ENCODE data around the gene SGMS1. TPM values are rescaled to one million over a fixed set of nuclear protein-coding genes. Genes with fewer than 3 reads are reported as not detected.
"Not testable (repeated sequence)": the region's sequence is repeated elsewhere in the genome, so short reads cannot be mapped to it uniquely, and the experiment has no call there.

SGMS1 gene
- polyA plus RNA-seq, 1 donor (not counting 4 experiments of a cell fraction or from before 2014, with no cell fraction given): 18.3 TPM

DNA sequence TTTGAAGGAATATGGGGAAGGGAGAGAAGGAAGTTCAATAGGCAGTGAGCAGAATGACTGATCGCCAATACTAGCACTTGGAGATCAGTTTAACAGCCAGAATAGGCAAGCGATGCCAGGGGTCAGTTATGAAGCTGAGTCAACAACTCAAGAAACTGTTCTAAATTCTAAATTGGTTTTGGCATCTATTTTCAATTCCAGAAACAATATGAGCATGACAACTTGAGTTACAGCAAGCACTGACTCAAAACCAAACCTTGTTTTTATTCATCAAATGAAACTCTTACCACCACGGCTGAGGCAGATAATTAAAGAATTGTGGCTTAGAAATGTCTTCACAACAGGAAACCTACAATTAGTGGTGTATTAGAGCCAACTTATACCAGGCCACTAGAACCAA lies 192.0 kb downstream of the SGMS1 start:
- Histone ChIP-seq H3K4me3 (ENCODE audit: control insufficient read depth in 2 of 3, extremely low read depth in 1 of 3, insufficient read depth in 2 of 3, low read depth in 1 of 3, low read length in 3 of 3) (no peak overlapping the region), H3K79me2 (ENCODE audit: control insufficient read depth, insufficient read depth, low read length) (no peaks in the 10 kb centered on the region), H3K9me3 (ENCODE audit: control insufficient read depth, low read depth, low read length) (no peaks in the 10 kb centered on the region), H3K9me1 (ENCODE audit: control insufficient read depth, extremely low read depth, insufficient read depth, low read length) (no peaks in the 10 kb centered on the region), H3K27ac (ENCODE audit: control insufficient read depth, insufficient read depth, low read length) (no peak overlapping the region), H4K20me1 (ENCODE audit: control insufficient read depth, extremely low read depth, insufficient read depth, low read length) (no peaks in the 10 kb centered on the region), H3K9ac (ENCODE audit: control insufficient read depth, extremely low read depth, insufficient read depth, low read length) (no peak overlapping the region), H2AFZ (ENCODE audit: control insufficient read depth, low read length) (no peak overlapping the region), H3K4me2 (ENCODE audit: control insufficient read depth, extremely low read depth, insufficient read depth, low read depth, low read length) (no peak overlapping the region), H3K4me1 (ENCODE audit: control insufficient read depth, extremely low read depth, insufficient read depth, low read length) (no peaks in the 10 kb centered on the region), H3K36me3 (ENCODE audit: control insufficient read depth in 2 of 2, extremely low read depth in 1 of 2, insufficient read depth in 2 of 2, low read length in 2 of 2) (no peaks in the 10 kb centered on the region), H3K27me3 (ENCODE audit: control insufficient read depth, extremely low read depth, insufficient read depth, low read length) (no peaks in the 10 kb centered on the region)
- DNase-seq (ENCODE audit: low read depth, low spot score) (no peak), FAIRE-seq (no peak)
- no peak for TF ChIP-seq EZH2 (IDR thresholded peaks at IDR 0.05; ENCODE audit: low read length)
- dilution Hi-C loops (cut with MboI; ENCODE audit: extremely low pct_ligation_motif_present, low sequenced_read_pairs): no loop called here

GRCh38 chr10:50431133-50431532 lies 192.6 kb downstream of the SGMS1 start:
- Histone ChIP-seq H3K4me2 (ENCODE audit: control insufficient read depth, extremely low read depth, insufficient read depth, low read depth, low read length) (no peak overlapping the region), H3K79me2 (ENCODE audit: control insufficient read depth, insufficient read depth, low read length) (no peaks in the 10 kb centered on the region), H3K9ac (ENCODE audit: control insufficient read depth, extremely low read depth, insufficient read depth, low read length) (no peak overlapping the region), H3K27me3 (ENCODE audit: control insufficient read depth, extremely low read depth, insufficient read depth, low read length) (no peaks in the 10 kb centered on the region), H2AFZ (ENCODE audit: control insufficient read depth, low read length) (no peak overlapping the region), H3K9me1 (ENCODE audit: control insufficient read depth, extremely low read depth, insufficient read depth, low read length) (no peaks in the 10 kb centered on the region), H4K20me1 (ENCODE audit: control insufficient read depth, extremely low read depth, insufficient read depth, low read length) (no peaks in the 10 kb centered on the region), H3K4me1 (ENCODE audit: control insufficient read depth, extremely low read depth, insufficient read depth, low read length) (no peaks in the 10 kb centered on the region), H3K36me3 (ENCODE audit: control insufficient read depth in 2 of 2, extremely low read depth in 1 of 2, insufficient read depth in 2 of 2, low read length in 2 of 2) (no peaks in the 10 kb centered on the region), H3K27ac (ENCODE audit: control insufficient read depth, insufficient read depth, low read length) (no peak overlapping the region), H3K9me3 (ENCODE audit: control insufficient read depth, low read depth, low read length) (no peaks in the 10 kb centered on the region), H3K4me3 (ENCODE audit: control insufficient read depth in 2 of 3, extremely low read depth in 1 of 3, insufficient read depth in 2 of 3, low read depth in 1 of 3, low read length in 3 of 3) (no peak overlapping the region)
- FAIRE-seq: peak; percentile 67
- no peak for DNase-seq (ENCODE audit: low read depth, low spot score)
- no peak for TF ChIP-seq EZH2 (IDR thresholded peaks at IDR 0.05; ENCODE audit: low read length)
- no peak for TF ChIP-seq CTCF (optimal IDR thresholded peaks at IDR 0.05 in 1 of 3, IDR thresholded peaks at IDR 0.05 in 1 of 3, conservative IDR thresholded peaks at IDR 0.05 in 1 of 3; ENCODE audit: extremely low read depth in 1 of 3, insufficient read depth in 2 of 3, low read length in 3 of 3)
- dilution Hi-C loops (cut with MboI; ENCODE audit: extremely low pct_ligation_motif_present, low sequenced_read_pairs): no loop called here

- TF ChIP-seq EZH2 (IDR thresholded peaks at IDR 0.05; ENCODE audit: low read length) (no peak), CTCF (optimal IDR thresholded peaks at IDR 0.05 in 1 of 3, IDR thresholded peaks at IDR 0.05 in 1 of 3, conservative IDR thresholded peaks at IDR 0.05 in 1 of 3; ENCODE audit: extremely low read depth in 1 of 3, insufficient read depth in 2 of 3, low read length in 3 of 3) (no peak)
- H3K4me3 ChIP-seq (ENCODE audit: control insufficient read depth in 2 of 3, extremely low read depth in 1 of 3, insufficient read depth in 2 of 3, low read depth in 1 of 3, low read length in 3 of 3): no peak overlapping the region
- H3K27ac ChIP-seq (ENCODE audit: control insufficient read depth, insufficient read depth, low read length): no peak overlapping the region
- H3K4me2 ChIP-seq (ENCODE audit: control insufficient read depth, extremely low read depth, insufficient read depth, low read depth, low read length): no peak overlapping the region
- no peak overlapping the region for H2AFZ ChIP-seq (ENCODE audit: control insufficient read depth, low read length)
- H3K27me3 ChIP-seq (ENCODE audit: control insufficient read depth, extremely low read depth, insufficient read depth, low read length): no peaks in the 10 kb centered on the region
- FAIRE-seq (no peak), DNase-seq (ENCODE audit: low read depth, low spot score) (no peak)
- no peaks in the 10 kb centered on the region for H3K9me1 ChIP-seq (ENCODE audit: control insufficient read depth, extremely low read depth, insufficient read depth, low read length)
- H3K79me2 ChIP-seq (ENCODE audit: control insufficient read depth, insufficient read depth, low read length): no peaks in the 10 kb centered on the region
- no peak overlapping the region for H3K9ac ChIP-seq (ENCODE audit: control insufficient read depth, extremely low read depth, insufficient read depth, low read length)
- H4K20me1 ChIP-seq (ENCODE audit: control insufficient read depth, extremely low read depth, insufficient read depth, low read length): no peaks in the 10 kb centered on the region
- no peaks in the 10 kb centered on the region for H3K36me3 ChIP-seq (ENCODE audit: control insufficient read depth in 2 of 2, extremely low read depth in 1 of 2, insufficient read depth in 2 of 2, low read length in 2 of 2)
- H3K4me1 ChIP-seq (ENCODE audit: control insufficient read depth, extremely low read depth, insufficient read depth, low read length): no peaks in the 10 kb centered on the region
- dilution Hi-C loops (cut with MboI; ENCODE audit: extremely low pct_ligation_motif_present, low sequenced_read_pairs): no loop called here
- no peaks in the 10 kb centered on the region for H3K9me3 ChIP-seq (ENCODE audit: control insufficient read depth, low read depth, low read length)
Observed at GRCh38 chr10:50426485-50426884, 197.3 kb downstream of the SGMS1 start.

DNA sequence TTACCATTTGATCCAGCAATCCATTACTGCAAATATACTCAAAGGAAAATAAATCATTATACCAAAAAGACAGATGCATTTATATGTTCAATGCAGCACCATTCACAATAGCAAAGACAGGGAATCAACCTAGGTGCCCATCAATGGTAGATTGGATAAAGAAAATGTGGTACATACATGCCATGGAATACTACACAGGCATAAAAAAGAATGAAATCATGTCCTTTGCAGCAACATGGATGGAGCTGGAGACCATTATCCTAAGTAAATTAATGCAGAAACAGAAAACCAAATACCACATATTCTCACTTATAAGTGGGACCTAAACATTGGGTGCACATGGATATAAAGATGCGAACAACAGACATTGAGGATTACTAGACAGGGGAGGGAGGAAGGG lies 198.5 kb downstream of the SGMS1 start:
- not testable (repeated sequence) for H2AFZ ChIP-seq (ENCODE audit: control insufficient read depth, low read length)

More for the DNA sequence above, 198.5 kb downstream of the SGMS1 start:
- H3K4me3 ChIP-seq (ENCODE audit: control insufficient read depth in 2 of 3, extremely low read depth in 1 of 3, insufficient read depth in 2 of 3, low read depth in 1 of 3, low read length in 3 of 3); H3K9ac ChIP-seq (ENCODE audit: control insufficient read depth, extremely low read depth, insufficient read depth, low read length); DNase-seq (ENCODE audit: low read depth, low spot score); H3K27me3 ChIP-seq (ENCODE audit: control insufficient read depth, extremely low read depth, insufficient read depth, low read length); H4K20me1 ChIP-seq (ENCODE audit: control insufficient read depth, extremely low read depth, insufficient read depth, low read length); H3K4me1 ChIP-seq (ENCODE audit: control insufficient read depth, extremely low read depth, insufficient read depth, low read length); H3K27ac ChIP-seq (ENCODE audit: control insufficient read depth, insufficient read depth, low read length); FAIRE-seq; H3K9me1 ChIP-seq (ENCODE audit: control insufficient read depth, extremely low read depth, insufficient read depth, low read length); H3K79me2 ChIP-seq (ENCODE audit: control insufficient read depth, insufficient read depth, low read length); H3K36me3 ChIP-seq (ENCODE audit: control insufficient read depth in 2 of 2, extremely low read depth in 1 of 2, insufficient read depth in 2 of 2, low read length in 2 of 2); dilution Hi-C loops (cut with MboI; ENCODE audit: extremely low pct_ligation_motif_present, low sequenced_read_pairs); H3K9me3 ChIP-seq (ENCODE audit: control insufficient read depth, low read depth, low read length); H3K4me2 ChIP-seq (ENCODE audit: control insufficient read depth, extremely low read depth, insufficient read depth, low read depth, low read length): not testable (repeated sequence)
